ENCODE results near the gene KCTD6. TPM values are rescaled to one million over a fixed set of nuclear protein-coding genes. Genes with fewer than 3 reads are reported as not detected.

KCTD6 gene
- total and polyA plus RNA-seq, 2 of the 8 experiments (the other 6 are each of a cell fraction or from before 2014, with no cell fraction given), result 17.4 to 21.4 TPM

GRCh38 chr3:58530354-58530865, 38.5 kb downstream of the KCTD6 start:
- Histone ChIP-seq H3K23ac (ENCODE audit: insufficient read length) (no peak overlapping the region), H2AFZ (ENCODE audit: low read length) (no peak overlapping the region), H3K4me1 (replicated peaks in 1 of 4; ENCODE audit: control insufficient read depth in 3 of 4, insufficient read depth in 4 of 4, low read length in 3 of 4) (peaks cover 3 to 8% (median 6%) of the 10 kb centered on the region in 4 experiments; a peak in 6 of 7 replicates), H4K91ac (replicated peaks; ENCODE audit: insufficient read length, low read length) (peak overlapping the region; percentile 57), H3K27me3 (replicated peaks in 1 of 4; ENCODE audit: control insufficient read depth in 3 of 4, extremely low read depth in 1 of 4, insufficient read depth in 3 of 4, low read length in 3 of 4) (no peaks in the 10 kb centered on the region), H3K4me3 (ENCODE audit: extremely low read depth in 1 of 4, insufficient read depth in 2 of 4, low read depth in 3 of 4, low read length in 4 of 4) (no peak overlapping the region), H4K20me1 (replicated peaks in 1 of 2; ENCODE audit: control insufficient read depth in 1 of 2, insufficient read depth in 2 of 2, low read length in 2 of 2) (no peaks in the 10 kb centered on the region), H3K9me3 (ENCODE audit: insufficient read depth in 2 of 2, low read depth in 1 of 2, low read length in 1 of 2) (no peaks in the 10 kb centered on the region), H2BK5ac (ENCODE audit: low read depth, low read length) (no peak overlapping the region), H3K18ac (ENCODE audit: extremely low read depth, low read length) (no peak overlapping the region), H4K5ac (ENCODE audit: insufficient read length, low read depth, low read length) (no peak overlapping the region), H3K23me2 (ENCODE audit: low read depth, low read length) (no peaks in the 10 kb centered on the region), H3K79me2 (ENCODE audit: control insufficient read depth in 1 of 2, insufficient read depth in 2 of 2, low read length in 2 of 2) (no peaks in the 10 kb centered on the region), H3K9ac (replicated peaks in 1 of 4; ENCODE audit: extremely low read depth in 1 of 4, low read depth in 3 of 4, low read length in 3 of 4) (no peak overlapping the region), H2BK120ac (replicated peaks; ENCODE audit: low read depth, low read length) (no peak overlapping the region), H3K27ac (ENCODE audit: low read depth, low read length) (no peak overlapping the region), H3K14ac (ENCODE audit: insufficient read length) (no peak overlapping the region), H4K8ac (ENCODE audit: extremely low read depth, insufficient read depth, low read length) (no peak overlapping the region; the same call in 1 of the 2 replicates), H2BK15ac (ENCODE audit: low read length) (no peak overlapping the region), H3K4ac (replicated peaks; ENCODE audit: insufficient read length, low read depth, low read length) (no peak overlapping the region), H2AK5ac (ENCODE audit: low read depth, low read length) (no peak overlapping the region), H3K36me3 (ENCODE audit: control insufficient read depth in 2 of 4, insufficient read depth in 4 of 4, low read length in 3 of 4) (no peaks in the 10 kb centered on the region), H2BK20ac (ENCODE audit: low read length) (no peak overlapping the region), H2BK12ac (ENCODE audit: low read depth, low read length) (peak overlapping the region; percentile 40; the same call in 1 of the 2 replicates), H3K4me2 (ENCODE audit: insufficient read depth in 1 of 2, low read depth in 2 of 2, low read length in 2 of 2) (no peak overlapping the region), H3K79me1 (ENCODE audit: low read depth, low read length) (no peaks in the 10 kb centered on the region), H3K56ac (replicated peaks; ENCODE audit: insufficient read length, low read depth, low read length) (no peak overlapping the region)
- WGBS, 2 experiments (ENCODE audit: extremely low coverage in 1 of 2, insufficient coverage in 1 of 2, insufficient read length in 1 of 2, insufficient replicate concordance in 2 of 2, low coverage in 1 of 2, low lambda C conversion rate in 2 of 2, missing lambda C conversion rate in 1 of 2), result 83% methylated on average over 18 of the region's 18 CpGs; no CpG with 5 or more reads in 1 of the 2 experiments
- ChIA-PET POLR2A (ENCODE audit: partially characterized antibody) (no interaction called here), CTCF (ENCODE audit: partially characterized antibody) (interaction anchor here (0.9 to 7.2 kb wide), 31 partner anchors 9 to 352 kb away, joined by 3 to 68 read pairs (median 5); partner anchors contain the start of genes ACOX2, FAM107A and KCTD6)
- DNase-seq (ENCODE audit: low read depth in 1 of 2, low spot score in 2 of 2), result no peak
- TF ChIP-seq JUND (IDR thresholded peaks at IDR 0.05; ENCODE audit: low read length) (no peak), SIX5 (IDR thresholded peaks at IDR 0.05; ENCODE audit: low read depth, low read length) (no peak)
- no peak for FAIRE-seq
